ENCODE data around the gene LIPF. TPM values are rescaled to one million over a fixed set of nuclear protein-coding genes. Genes with fewer than 3 reads are reported as not detected.
"Not testable (repeated sequence)": the region's sequence is repeated elsewhere in the genome, so short reads cannot be mapped to it uniquely, and the experiment has no call there.

Gene LIPF
- total RNA-seq, 1 donor from 2014 or later = not detected

- Mint-ChIP-seq H3K4me3 (no peak overlapping the region), H3K27me3 (peaks cover 33% of the 10 kb centered on the region), H3K4me1 (peaks cover 15% of the 10 kb centered on the region), H3K36me3 (ENCODE audit: low read depth) (no peaks in the 10 kb centered on the region), H3K27ac (no peak overlapping the region), H3K9me3 (no peaks in the 10 kb centered on the region)
- intact Hi-C loops (cut with micrococcal nuclease) = no loop called here
- DNase-seq = no peak
These were observed 38.8 kb downstream of the LIPF start for GRCh38 chr10:88702848-88703597.

- Mint-ChIP-seq H3K27me3 (peaks cover 26% of the 10 kb centered on the region), H3K4me1 (peaks cover 15% of the 10 kb centered on the region), H3K27ac (no peak within 1 kb of the TSS), H3K36me3 (ENCODE audit: low read depth) (no peaks in the 10 kb centered on the region), H3K4me3 (no peak within 1 kb of the TSS), H3K9me3 (no peaks in the 10 kb centered on the region)
- intact Hi-C loops (cut with micrococcal nuclease) = loop anchor here (2.0 to 5.0 kb wide), 3 partner anchors 51 to 379 kb away; no protein-coding TSS in a partner anchor
- no peak for DNase-seq
These were observed 41.7 kb downstream of the LIPF start, which contains the start of gene LIPK for GRCh38 chr10:88705958-88706357. Gene LIPK, plus strand, starts transcription at chr10:88706249. Its CDS starts 18,295 bp downstream, at chr10:88724544.

GRCh38 chr10:88707429-88708155 is 43.4 kb downstream of the LIPF start:
- Mint-ChIP-seq H3K27me3 (peaks cover 28% of the 10 kb centered on the region), H3K27ac (peak overlapping the region; percentile 1), H3K4me1 (peaks cover 15% of the 10 kb centered on the region), H3K9me3 (no peaks in the 10 kb centered on the region), H3K4me3 (no peak overlapping the region), H3K36me3 (ENCODE audit: low read depth) (no peaks in the 10 kb centered on the region)
- DNase-seq = no peak
- intact Hi-C loops (cut with micrococcal nuclease) = loop anchor here (2.0 to 5.0 kb wide), 3 partner anchors 50 to 377 kb away; no protein-coding TSS in a partner anchor

GRCh38 chr10:88709361-88709760 is 45.1 kb downstream of the LIPF start:
- intact Hi-C loops (cut with micrococcal nuclease) = loop anchor here (5.0 kb wide), 2 partner anchors 48 to 83 kb away; no protein-coding TSS in a partner anchor

DNA sequence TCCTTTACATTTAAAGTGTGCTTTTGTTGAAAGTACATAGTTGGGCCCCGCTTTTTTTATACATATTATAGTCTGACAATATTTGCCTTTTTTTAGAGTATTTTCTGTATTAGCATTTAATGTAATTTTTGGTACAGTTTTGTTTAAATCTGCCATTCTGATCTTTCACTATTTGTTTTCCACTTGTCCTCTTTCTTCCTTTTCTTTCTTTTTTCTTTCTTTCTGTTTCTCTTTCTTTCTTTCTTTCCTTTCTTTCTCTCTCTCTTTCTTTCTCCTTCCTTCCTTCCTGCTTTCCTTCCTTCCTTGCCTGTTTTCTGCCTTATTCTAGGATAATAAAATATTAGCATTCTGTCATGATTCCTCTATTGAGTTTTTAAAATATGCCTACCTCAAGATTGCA is 51.3 kb downstream of the LIPF start:
- Mint-ChIP-seq H3K27ac (no peak overlapping the region), H3K27me3 (peaks cover 22% of the 10 kb centered on the region), H3K4me1 (no peaks in the 10 kb centered on the region), H3K9me3 (no peaks in the 10 kb centered on the region), H3K36me3 (ENCODE audit: low read depth) (no peaks in the 10 kb centered on the region), H3K4me3 (no peak overlapping the region)
- DNase-seq = no peak
- intact Hi-C loops (cut with micrococcal nuclease) = no loop called here

More at GRCh38 chr10:88709361-88709760, 45.1 kb downstream of the LIPF start:
- DNase-seq; H3K36me3 Mint-ChIP-seq (ENCODE audit: low read depth); H3K9me3 Mint-ChIP-seq; H3K27ac Mint-ChIP-seq; H3K4me1 Mint-ChIP-seq; H3K4me3 Mint-ChIP-seq: not testable (repeated sequence)
- peaks cover 28% of the 10 kb centered on the region for H3K27me3 Mint-ChIP-seq

- intact Hi-C loops (cut with micrococcal nuclease) = no loop called here
- peaks cover 23% of the 10 kb centered on the region for H3K27me3 Mint-ChIP-seq
- no peak for DNase-seq
- no peaks in the 10 kb centered on the region for H3K9me3 Mint-ChIP-seq
- no peak overlapping the region for H3K4me3 Mint-ChIP-seq
- H3K27ac Mint-ChIP-seq = no peak overlapping the region
- H3K36me3 Mint-ChIP-seq (ENCODE audit: low read depth) = no peaks in the 10 kb centered on the region
- peaks cover 5% of the 10 kb centered on the region for H3K4me1 Mint-ChIP-seq
These were observed 57.1 kb downstream of the LIPF start for GRCh38 chr10:88721392-88721791.

DNA sequence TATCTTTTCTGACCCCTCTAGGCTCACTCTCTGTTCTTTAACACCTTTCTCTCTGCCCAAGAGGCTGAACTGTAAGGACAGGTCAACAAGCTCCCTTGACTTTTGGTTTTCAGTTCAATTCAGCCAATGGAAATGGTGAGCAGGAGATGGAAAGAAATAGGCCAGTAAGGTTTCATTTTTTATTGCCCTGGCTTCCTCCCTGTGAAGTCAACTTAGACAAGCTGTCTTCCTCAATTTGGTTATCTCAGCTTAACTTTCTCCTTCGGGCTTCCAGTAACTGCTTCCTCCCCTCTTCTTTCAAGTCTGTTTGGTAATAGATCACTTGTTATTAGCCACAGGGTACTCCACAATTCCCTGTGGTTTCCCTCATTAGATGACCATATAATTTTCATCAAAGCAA is 61.6 kb downstream of the LIPF start:
- H3K27ac Mint-ChIP-seq = no peak overlapping the region
- intact Hi-C loops (cut with micrococcal nuclease) = no loop called here
- H3K4me1 Mint-ChIP-seq = peaks cover 5% of the 10 kb centered on the region
- DNase-seq = no peak
- H3K27me3 Mint-ChIP-seq = peaks cover 17% of the 10 kb centered on the region
- H3K36me3 Mint-ChIP-seq (ENCODE audit: low read depth) = no peaks in the 10 kb centered on the region
- H3K9me3 Mint-ChIP-seq = no peaks in the 10 kb centered on the region
- H3K4me3 Mint-ChIP-seq = no peak overlapping the region

DNA sequence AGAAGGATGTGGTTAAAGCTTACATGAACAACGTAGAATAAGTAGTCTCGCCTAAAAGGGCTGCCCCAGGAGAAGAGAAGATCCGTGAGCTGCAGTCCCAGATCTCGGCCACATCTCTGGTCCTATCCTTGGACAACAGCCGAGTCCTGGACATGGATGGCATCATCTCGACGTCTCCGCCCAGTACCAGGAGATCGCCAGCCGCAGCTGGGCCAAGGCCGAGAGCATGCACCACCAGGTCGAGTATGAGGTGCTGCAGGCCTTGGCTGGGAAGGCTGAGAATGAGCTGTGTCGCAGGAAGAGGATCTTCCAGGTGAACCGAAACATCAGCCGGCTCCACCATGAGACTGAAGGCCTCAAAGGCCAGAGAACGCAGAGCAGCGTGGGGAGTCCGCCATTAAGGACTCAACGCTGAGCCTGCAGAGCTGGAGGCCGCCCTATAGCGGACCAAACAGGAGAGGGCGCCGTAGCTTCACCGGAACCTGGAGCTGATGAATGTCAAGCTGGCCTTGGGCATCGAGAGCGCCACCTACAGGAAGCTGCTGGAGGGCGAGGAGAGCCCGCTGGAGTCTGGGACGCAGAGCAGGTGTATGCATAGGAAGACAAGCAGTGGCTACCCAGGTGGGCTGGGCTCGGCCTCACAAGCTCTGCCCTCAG is 64.0 kb downstream of the LIPF start:
- intact Hi-C loops (cut with micrococcal nuclease) = loop anchor here (2.0 kb wide), 1 partner anchor 205 kb away; no protein-coding TSS in a partner anchor
- Mint-ChIP-seq H3K27ac (no peak overlapping the region), H3K36me3 (ENCODE audit: low read depth) (no peaks in the 10 kb centered on the region), H3K9me3 (no peaks in the 10 kb centered on the region), H3K4me1 (peaks cover 5% of the 10 kb centered on the region), H3K4me3 (no peak overlapping the region), H3K27me3 (peaks cover 12% of the 10 kb centered on the region)
- peak; percentile 79 for DNase-seq

Other genes starting within 250 kb of the LIPF start
- gene RNLS, start 81.1 kb upstream of the LIPF start, total RNA-seq = 2.1 and 2.4 TPM in 2 replicates
- not detected in 2 replicates for gene LIPJ, start 77.7 kb upstream of the LIPF start, total RNA-seq
- gene LIPK, start 41.8 kb downstream of the LIPF start, total RNA-seq = not detected in 2 replicates
- not detected in 2 replicates for gene LIPN, start 95.6 kb downstream of the LIPF start, total RNA-seq
- gene LIPM, start 138.3 kb downstream of the LIPF start, total RNA-seq = not detected in 2 replicates
- gene ANKRD22, start 187.4 kb downstream of the LIPF start, total RNA-seq = 0.12 TPM in 1 of 2 replicates, not detected in the other
- 41.9 and 43.5 TPM in 2 replicates for gene STAMBPL1, start 215.8 kb downstream of the LIPF start, total RNA-seq